Osteoblast (primary cell): ENCODE measurements around the gene SLC17A8. TPM values are rescaled to one million over a fixed set of nuclear protein-coding genes. Genes with fewer than 3 reads are reported as not detected.

Source experiments
- DNase-seq: peaks from one replicate; pipeline ENCODE4 v3.0.0; 2011; ENCODE audit warnings: low spot score, mixed read lengths; ENCODE audit not compliant: insufficient read length; ENCODE audit errors: missing footprints
- H2AFZ ChIP-seq: 2 replicates; pipeline ENCODE4 v1.6.0; 2011; ENCODE audit warnings: mild to moderate bottlenecking, low read length
- H3K27ac ChIP-seq: 2 replicates; pipeline ENCODE4 v1.5.1; 2011; ENCODE audit warnings: mild to moderate bottlenecking, low read depth, low read length, moderate library complexity
- H3K27me3 ChIP-seq: 2 replicates; pipeline ENCODE4 v1.6.0; 2012; ENCODE audit warnings: mild to moderate bottlenecking, control low read depth, inconsistent platforms, low read length, moderate library complexity; ENCODE audit not compliant: insufficient read depth
- H3K36me3 ChIP-seq: 2 replicates; pipeline ENCODE4 v1.5.1; 2011; ENCODE audit warnings: mild to moderate bottlenecking, low read length, control low read depth, moderate library complexity; ENCODE audit not compliant: insufficient read depth
- H3K4me1 ChIP-seq: 2 replicates; pipeline ENCODE4 v1.5.1; 2011; ENCODE audit warnings: mild to moderate bottlenecking, low read length, control low read depth, moderate library complexity; ENCODE audit not compliant: insufficient read depth
- H3K4me2 ChIP-seq: 2 replicates; pipeline ENCODE4 v1.6.0; 2011; ENCODE audit warnings: mild to moderate bottlenecking, low read length; ENCODE audit not compliant: insufficient read depth
- H3K4me3 ChIP-seq: fragments of 200-600 bp; sonication (generic); 3 replicates; pipeline ENCODE4 v1.5.1; 2012; ENCODE audit warnings: mild to moderate bottlenecking, low read length, inconsistent platforms; ENCODE audit not compliant: insufficient read depth
- H3K79me2 ChIP-seq: 2 replicates; pipeline ENCODE4 v1.6.0; 2012; ENCODE audit warnings: mild to moderate bottlenecking, low read length, control low read depth, inconsistent platforms; ENCODE audit not compliant: insufficient read depth
- H3K9me3 ChIP-seq: 2 replicates; pipeline ENCODE4 v1.5.1; 2011; ENCODE audit warnings: low read depth, low read length, control low read depth
- H4K20me1 ChIP-seq: 2 replicates; pipeline ENCODE4 v1.6.0; 2012; ENCODE audit warnings: mild to moderate bottlenecking, low read length, control low read depth; ENCODE audit not compliant: insufficient read depth
- CTCF ChIP-seq: IDR thresholded peaks from 2 replicates; pipeline ENCODE4 v1.5.1; 2011; ENCODE audit warnings: mild to moderate bottlenecking, low read depth, low read length, moderate library complexity; ENCODE audit errors: extremely low read depth
- total RNA-seq: library from RNA; depleted of rRNA; stranded (reverse); fragments of >200 nt; gene quantifications from 2 replicates; pipeline ENCODE4 v1.2.3, GENCODE V29; 2012

SLC17A8 gene
- total RNA-seq, 1 donor, result not detected

- Histone ChIP-seq H4K20me1 (no peaks in the 10 kb centered on the region), H3K27me3 (no peaks in the 10 kb centered on the region), H3K9me3 (no peaks in the 10 kb centered on the region), H3K27ac (no peak overlapping the region), H2AFZ (no peak overlapping the region), H3K79me2 (no peaks in the 10 kb centered on the region), H3K4me3 (no peak overlapping the region), H3K4me2 (no peak overlapping the region), H3K4me1 (no peaks in the 10 kb centered on the region), H3K36me3 (no peaks in the 10 kb centered on the region)
- DNase-seq, result no peak
- no peak for TF ChIP-seq CTCF
Observed at GRCh38 chr12:100455896-100456295, 99.0 kb downstream of the SLC17A8 start.

- H3K4me1 ChIP-seq, result no peaks in the 10 kb centered on the region
Observed at GRCh38 chr12:100458191-100458590, 101.3 kb downstream of the SLC17A8 start.

GRCh38 chr12:100460702-100461101 is 103.8 kb downstream of the SLC17A8 start:
- Histone ChIP-seq H3K36me3 (no peaks in the 10 kb centered on the region), H3K4me2 (no peak overlapping the region), H2AFZ (no peak overlapping the region), H4K20me1 (no peaks in the 10 kb centered on the region), H3K9me3 (no peaks in the 10 kb centered on the region), H3K79me2 (no peaks in the 10 kb centered on the region), H3K4me3 (no peak overlapping the region), H3K27ac (no peak overlapping the region), H3K4me1 (no peaks in the 10 kb centered on the region), H3K27me3 (no peaks in the 10 kb centered on the region)
- no peak for TF ChIP-seq CTCF
- DNase-seq, result no peak

More at GRCh38 chr12:100458191-100458590, 101.3 kb downstream of the SLC17A8 start:
- DNase-seq, result no peak
- Histone ChIP-seq H3K27me3 (no peaks in the 10 kb centered on the region), H3K4me2 (no peak overlapping the region), H3K36me3 (no peaks in the 10 kb centered on the region), H4K20me1 (no peaks in the 10 kb centered on the region), H3K27ac (no peak overlapping the region), H3K9me3 (no peaks in the 10 kb centered on the region), H3K79me2 (no peaks in the 10 kb centered on the region), H2AFZ (no peak overlapping the region), H3K4me3 (no peak overlapping the region)
- no peak for TF ChIP-seq CTCF

GRCh38 chr12:100461330-100461973 is 104.6 kb downstream of the SLC17A8 start:
- Histone ChIP-seq H2AFZ (no peak overlapping the region), H4K20me1 (no peaks in the 10 kb centered on the region), H3K27me3 (no peaks in the 10 kb centered on the region), H3K27ac (no peak overlapping the region), H3K79me2 (no peaks in the 10 kb centered on the region), H3K36me3 (no peaks in the 10 kb centered on the region), H3K4me1 (no peaks in the 10 kb centered on the region), H3K4me3 (no peak overlapping the region), H3K9me3 (no peaks in the 10 kb centered on the region), H3K4me2 (no peak overlapping the region)
- no peak for DNase-seq
- TF ChIP-seq CTCF, result no peak
